ENCODE data around the gene CDCP2.

GRCh38 chr1:54139711-54140110 lies 13.1 kb downstream of the CDCP2 start:
- TF ChIP-seq SIN3A (IDR thresholded peaks at IDR 0.05; ENCODE audit: borderline replicate concordance, insufficient read depth, low read depth, low read length): no peak
- no peak for TF ChIP-seq CTCF (IDR thresholded peaks at IDR 0.05)
- TF ChIP-seq POLR2AphosphoS5 (IDR thresholded peaks at IDR 0.05; ENCODE audit: low read depth, low read length): no peak
- no peak for TF ChIP-seq REST (IDR thresholded peaks at IDR 0.05; ENCODE audit: insufficient read depth in 1 of 2, low read depth in 2 of 2, low read length in 1 of 2)
